ENCODE data around the gene NEK1.

- no peak for TF ChIP-seq CTCF (conservative IDR thresholded peaks at IDR 0.05; ENCODE audit: low read length)
- no peak for TF ChIP-seq EZH2phosphoT487 (IDR thresholded peaks at IDR 0.05; ENCODE audit: borderline replicate concordance)
These were observed 249.8 kb downstream of the NEK1 start for GRCh38 chr4:169362607-169363006.

All from Loucy (cell line).